ENCODE data around the gene MBOAT1. TPM values are rescaled to one million over a fixed set of nuclear protein-coding genes. Genes with fewer than 3 reads are reported as not detected.

Gene MBOAT1
- total RNA-seq, 2 donors from 2014 or later: 11.8 to 13.8 TPM

DNA sequence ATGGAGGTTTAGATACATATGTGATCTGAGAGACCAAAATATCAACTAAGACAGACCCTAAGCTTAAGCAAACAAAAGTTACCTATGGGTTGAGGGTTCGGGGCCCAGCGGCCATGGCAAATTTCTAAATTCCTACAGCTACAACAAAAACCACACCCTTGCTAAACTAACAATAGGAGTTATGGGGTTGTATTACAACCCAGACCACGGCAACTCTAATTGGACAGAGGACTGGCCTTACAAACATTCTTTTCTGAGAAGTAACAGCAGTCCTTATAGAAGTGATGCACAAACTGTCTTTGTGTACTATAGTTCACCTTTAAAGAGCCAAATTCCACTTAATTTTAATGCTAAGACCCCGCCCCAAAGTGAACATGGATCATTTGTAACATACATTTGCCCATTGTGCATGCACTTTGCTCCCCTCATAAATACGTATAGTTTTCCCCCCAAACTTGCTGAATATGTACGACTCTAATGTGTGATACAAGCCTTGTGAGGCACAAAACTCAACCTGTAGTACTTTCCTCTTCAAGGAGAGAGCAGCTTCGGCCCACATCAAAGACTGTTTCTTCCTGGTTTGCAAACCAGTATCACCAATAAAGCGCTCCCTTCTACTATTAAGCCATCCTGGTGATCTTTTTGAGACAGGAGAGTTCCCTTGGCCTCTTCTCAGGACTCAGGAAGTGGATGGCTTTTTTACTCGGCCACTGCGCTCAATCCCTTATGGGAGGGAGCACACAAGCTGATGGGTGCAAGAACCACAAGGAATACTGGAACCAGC, 25.6 kb upstream of the MBOAT1 start:
- H3K9me3 Mint-ChIP-seq: no peaks in the 10 kb centered on the region
- ATAC-seq: no peak
- H3K27ac Mint-ChIP-seq: no peak overlapping the region
- DNase-seq (ENCODE audit: low spot score in 2 of 2): no peak
- H3K36me3 Mint-ChIP-seq: no peaks in the 10 kb centered on the region

DNA sequence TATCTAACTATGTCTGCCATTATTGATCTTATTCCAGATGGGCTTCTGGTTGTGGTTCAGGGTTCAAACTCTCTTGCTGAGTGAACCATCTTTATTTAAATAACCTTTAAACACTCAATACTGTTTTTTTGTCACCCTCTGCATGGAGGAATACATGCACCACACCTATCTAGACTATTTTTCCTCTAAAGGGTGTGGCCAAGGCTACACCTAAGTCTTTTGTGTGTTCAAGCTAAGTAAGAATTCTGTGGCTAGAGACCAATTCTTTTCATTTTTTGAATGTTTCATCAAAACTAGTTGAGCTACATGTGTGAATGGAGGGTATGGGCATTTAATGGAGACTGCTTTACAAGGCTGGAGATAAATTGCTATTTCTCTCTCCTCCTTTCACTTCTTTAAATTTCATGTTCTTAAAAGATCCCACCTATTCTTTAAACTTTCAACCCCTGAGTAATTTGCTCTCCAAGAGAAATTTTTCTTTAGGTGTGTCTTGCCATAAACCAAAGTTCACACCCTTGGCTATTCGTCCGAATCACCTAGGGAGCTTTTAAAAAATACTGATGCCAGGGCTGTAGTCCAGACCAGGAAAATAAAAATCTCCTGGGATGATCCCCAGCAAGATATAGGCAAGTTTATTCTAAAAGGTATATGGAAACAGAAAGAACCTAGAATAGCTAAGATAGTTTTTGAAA, 24.8 kb upstream of the MBOAT1 start:
- H3K27ac Mint-ChIP-seq: no peak overlapping the region
- H3K9me3 Mint-ChIP-seq: no peaks in the 10 kb centered on the region
- DNase-seq (ENCODE audit: low spot score in 2 of 2) (no peak), ATAC-seq (no peak)
- no peaks in the 10 kb centered on the region for H3K36me3 Mint-ChIP-seq

DNA sequence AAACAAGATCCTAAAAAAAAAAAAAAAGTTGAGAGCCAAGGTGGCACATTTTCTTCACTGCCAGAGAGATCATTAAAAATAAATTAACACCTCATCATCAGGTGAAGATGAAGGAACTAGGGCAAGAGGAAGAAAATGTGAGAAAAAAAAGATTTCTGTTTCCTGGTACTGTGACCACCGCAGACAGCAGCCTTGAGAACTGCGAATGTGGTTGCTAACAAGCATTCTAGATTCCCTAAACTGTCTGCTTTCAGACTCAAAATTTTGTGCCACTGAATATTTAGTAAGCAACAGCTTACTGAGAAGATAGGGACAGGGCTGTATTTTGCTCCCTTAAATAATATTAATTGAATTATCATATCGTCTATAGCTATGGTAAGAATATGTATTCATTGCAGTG, 24.1 kb upstream of the MBOAT1 start:
- Mint-ChIP-seq H3K36me3 (no peaks in the 10 kb centered on the region), H3K27ac (no peak overlapping the region), H3K9me3 (no peaks in the 10 kb centered on the region)
- DNase-seq (ENCODE audit: low spot score in 2 of 2): no peak
- no peak for ATAC-seq

DNA sequence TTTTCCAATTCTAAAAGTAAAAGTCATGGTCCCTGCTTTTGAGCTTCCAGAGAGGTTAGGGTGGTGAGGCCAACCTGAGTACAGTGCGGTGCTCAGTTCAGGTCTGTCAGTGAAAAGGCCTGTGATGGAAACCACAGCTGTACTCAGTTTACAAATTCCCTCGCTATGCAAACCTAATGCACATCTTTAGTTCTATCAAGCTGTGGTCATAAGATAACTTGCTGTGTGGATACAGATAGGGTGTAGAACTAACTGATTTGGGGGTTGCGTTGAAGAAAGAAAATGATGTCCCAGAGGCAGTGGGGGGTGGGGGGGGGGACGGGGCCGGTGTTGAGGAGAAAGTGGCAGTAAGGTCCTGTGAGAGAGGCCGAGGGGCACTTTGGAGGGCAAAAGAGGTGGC, 22.8 kb upstream of the MBOAT1 start:
- DNase-seq (ENCODE audit: low spot score in 2 of 2) (no peak), ATAC-seq (no peak)
- Mint-ChIP-seq H3K9me3 (no peaks in the 10 kb centered on the region), H3K36me3 (no peaks in the 10 kb centered on the region), H3K27ac (no peak overlapping the region)

DNA sequence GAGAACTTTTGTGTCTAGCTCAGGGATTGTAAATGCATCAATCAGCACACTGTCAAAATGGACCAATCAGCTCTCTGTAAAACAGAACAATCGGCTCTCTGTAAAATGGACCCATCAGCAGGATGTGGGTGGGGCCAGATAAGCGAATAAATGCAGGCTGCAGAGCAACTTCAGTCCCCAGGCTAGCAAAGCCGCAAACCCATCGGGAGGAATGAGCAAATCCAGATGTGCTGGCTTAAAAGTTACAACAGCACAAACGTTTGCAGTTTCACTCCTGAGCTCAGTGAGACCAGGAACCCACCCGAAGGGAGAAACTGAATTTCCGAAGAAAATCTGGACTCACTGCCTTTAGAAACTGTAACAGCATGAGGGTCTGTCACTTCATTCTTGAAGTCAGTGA, 21.9 kb upstream of the MBOAT1 start:
- H3K9me3 Mint-ChIP-seq: no peaks in the 10 kb centered on the region
- ATAC-seq (no peak), DNase-seq (ENCODE audit: low spot score in 2 of 2) (no peak)
- no peaks in the 10 kb centered on the region for H3K36me3 Mint-ChIP-seq
- no peak overlapping the region for H3K27ac Mint-ChIP-seq

DNA sequence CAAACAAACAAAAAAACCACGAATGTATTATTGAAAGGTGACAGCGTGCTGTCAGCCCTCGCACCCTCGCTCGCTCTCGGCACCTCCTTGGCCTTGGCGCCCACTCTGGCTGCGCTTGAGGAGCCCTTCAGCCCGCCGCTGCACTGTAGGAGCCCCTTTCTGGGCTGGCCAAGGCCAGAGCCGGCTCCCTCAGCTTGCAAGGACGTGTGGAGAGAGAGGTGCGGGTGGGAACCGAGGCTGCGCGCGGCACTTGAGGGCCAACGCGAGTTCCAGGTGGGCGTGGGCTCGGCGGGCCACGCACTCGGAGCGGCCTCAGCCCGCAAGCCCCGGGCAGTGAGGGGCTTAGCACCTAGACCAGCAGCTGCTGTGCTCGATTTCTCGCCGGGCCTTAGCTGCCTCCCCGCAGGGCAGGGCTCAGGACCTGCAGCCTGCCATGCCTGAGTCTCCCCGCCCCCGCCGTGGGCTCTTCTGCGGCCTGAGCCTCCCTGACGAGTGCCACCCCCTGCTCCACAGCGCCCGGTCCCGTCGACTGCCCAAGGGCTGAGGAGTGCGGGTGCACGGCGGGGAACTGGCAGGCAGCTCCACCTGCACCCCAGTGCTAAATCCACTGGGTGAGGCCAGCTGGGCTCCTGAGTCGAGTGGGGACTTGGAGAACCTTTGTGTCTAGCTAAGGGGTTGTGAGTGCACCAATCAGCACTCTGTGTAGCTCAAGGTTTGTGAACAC, 20.9 kb upstream of the MBOAT1 start:
- H3K36me3 Mint-ChIP-seq: no peaks in the 10 kb centered on the region
- ATAC-seq (no peak), DNase-seq (ENCODE audit: low spot score in 2 of 2) (no peak)
- H3K27ac Mint-ChIP-seq: no peak overlapping the region
- no peaks in the 10 kb centered on the region for H3K9me3 Mint-ChIP-seq

DNA sequence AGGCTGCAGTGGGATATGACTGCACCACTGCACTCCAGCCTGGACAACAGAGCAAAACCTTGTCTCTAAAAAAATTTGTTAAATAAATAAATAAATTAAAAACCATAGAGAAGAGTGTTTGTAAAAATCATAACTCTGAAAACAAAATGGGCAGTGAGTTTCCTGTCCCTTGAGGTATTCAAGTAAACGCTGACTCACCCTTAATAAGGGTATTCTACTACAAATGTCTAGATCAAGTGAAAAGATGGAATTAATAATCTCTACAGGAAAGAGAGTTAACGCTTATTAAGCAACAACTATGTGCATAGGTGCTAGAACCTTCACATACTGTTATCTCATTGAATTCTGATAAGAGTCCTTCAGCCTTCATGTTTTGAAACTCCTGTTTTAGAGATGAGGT, 19.9 kb upstream of the MBOAT1 start:
- no peaks in the 10 kb centered on the region for H3K36me3 Mint-ChIP-seq
- H3K27ac Mint-ChIP-seq: no peak overlapping the region
- H3K9me3 Mint-ChIP-seq: no peaks in the 10 kb centered on the region
- DNase-seq (ENCODE audit: low spot score in 2 of 2) (no peak), ATAC-seq (no peak)

DNA sequence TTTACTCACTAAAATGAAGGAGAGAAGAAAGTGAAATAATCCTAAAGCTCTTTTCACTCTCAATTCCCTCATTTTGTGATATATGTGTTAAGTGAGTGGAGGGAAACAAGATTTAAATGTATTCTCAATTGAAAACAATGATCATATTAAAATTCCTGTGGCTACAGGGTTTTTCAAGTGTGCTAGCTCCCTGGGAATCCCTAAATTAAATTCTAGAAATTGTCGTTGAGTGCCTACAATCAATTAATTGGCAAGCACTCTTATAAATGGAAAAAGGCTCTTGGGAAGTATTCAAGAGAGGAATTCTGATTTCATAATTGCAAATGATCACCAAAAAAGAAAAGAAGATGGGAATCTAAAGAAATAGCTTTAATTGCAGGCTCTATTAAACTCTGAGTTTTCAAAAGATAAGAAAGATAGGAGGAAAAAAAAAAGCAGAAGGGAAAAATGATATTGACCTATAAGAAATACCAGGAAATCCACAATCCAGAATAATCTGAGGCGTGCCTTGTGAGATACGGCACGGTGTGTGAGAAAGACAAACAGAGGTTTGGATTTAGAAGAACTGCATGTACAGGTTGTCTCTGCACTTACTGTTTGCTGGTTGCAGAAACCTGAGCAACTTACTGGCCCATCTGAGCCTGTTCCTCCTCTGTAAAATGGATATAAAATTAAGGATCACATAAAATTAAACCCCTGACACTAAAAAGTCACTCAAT, 18.3 kb upstream of the MBOAT1 start:
- DNase-seq (ENCODE audit: low spot score in 2 of 2) (no peak), ATAC-seq (no peak)
- Mint-ChIP-seq H3K9me3 (no peaks in the 10 kb centered on the region), H3K36me3 (no peaks in the 10 kb centered on the region), H3K27ac (no peak overlapping the region)

DNA sequence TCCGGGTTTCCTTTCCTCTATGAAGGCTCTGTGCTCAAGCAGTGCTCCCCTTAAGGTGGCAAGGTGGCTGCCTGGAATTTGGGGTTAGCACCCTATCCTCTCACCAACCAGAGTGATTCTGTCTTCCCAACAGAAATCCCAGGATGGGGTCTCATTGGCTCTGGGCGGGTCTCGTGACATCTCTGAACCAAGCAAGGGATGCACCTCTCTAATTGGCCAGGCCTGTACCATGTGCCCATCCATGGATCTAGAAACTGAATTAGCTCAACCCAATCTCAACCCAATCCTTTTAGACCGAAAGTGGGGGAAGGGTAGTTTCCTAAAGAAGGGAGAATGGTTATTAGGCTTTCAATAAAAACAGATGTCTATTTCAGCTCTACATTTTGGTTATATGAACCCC, 17.6 kb upstream of the MBOAT1 start:
- H3K9me3 Mint-ChIP-seq: no peaks in the 10 kb centered on the region
- no peaks in the 10 kb centered on the region for H3K36me3 Mint-ChIP-seq
- no peak overlapping the region for H3K27ac Mint-ChIP-seq
- DNase-seq (ENCODE audit: low spot score in 2 of 2): no peak
- no peak for ATAC-seq

DNA sequence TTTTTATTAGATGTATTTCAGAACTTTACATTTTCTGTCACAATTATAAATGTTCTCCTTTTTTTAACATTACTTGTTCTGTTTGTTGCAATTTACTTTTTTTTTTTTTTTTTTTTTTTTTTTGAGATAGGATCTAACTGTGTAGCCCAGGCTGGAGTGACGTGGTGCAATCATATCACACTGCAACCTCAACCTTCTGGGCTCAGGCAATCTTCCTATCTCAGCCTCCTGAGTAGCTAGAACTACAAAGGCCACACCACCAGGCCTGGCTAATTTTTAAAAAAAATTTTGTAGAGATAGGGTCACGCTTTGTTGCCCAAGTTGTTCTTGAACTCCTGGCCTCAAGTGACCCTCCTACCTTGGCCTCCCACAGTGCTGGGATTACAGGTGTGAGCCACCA, 15.1 kb upstream of the MBOAT1 start:
- DNase-seq (ENCODE audit: low spot score in 2 of 2) (no peak), ATAC-seq (no peak)
- Mint-ChIP-seq H3K36me3 (no peaks in the 10 kb centered on the region), H3K9me3 (no peaks in the 10 kb centered on the region), H3K27ac (no peak overlapping the region)

DNA sequence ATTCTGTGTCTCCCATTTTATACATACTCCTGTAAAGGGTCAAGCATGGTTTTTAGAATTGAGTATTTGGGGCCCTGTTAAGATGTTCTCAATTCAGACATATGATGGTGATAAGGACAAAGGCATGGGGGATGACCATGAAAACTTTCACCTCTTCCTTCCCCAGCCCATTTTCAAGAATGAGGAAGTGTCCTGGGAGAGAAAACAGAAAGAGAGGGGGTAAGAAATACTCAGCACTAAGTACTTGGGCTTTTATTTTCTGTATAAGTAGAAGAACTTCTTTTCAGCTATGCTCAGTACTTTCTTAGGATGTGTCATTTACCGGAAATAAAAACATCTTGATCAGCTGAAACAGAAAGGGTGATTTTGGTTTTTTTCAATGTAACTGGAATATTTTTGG, 10.9 kb upstream of the MBOAT1 start:
- H3K27ac Mint-ChIP-seq: no peak overlapping the region
- no peaks in the 10 kb centered on the region for H3K9me3 Mint-ChIP-seq
- DNase-seq (ENCODE audit: low spot score in 2 of 2) (no peak), ATAC-seq (no peak)
- H3K36me3 Mint-ChIP-seq: no peaks in the 10 kb centered on the region

DNA sequence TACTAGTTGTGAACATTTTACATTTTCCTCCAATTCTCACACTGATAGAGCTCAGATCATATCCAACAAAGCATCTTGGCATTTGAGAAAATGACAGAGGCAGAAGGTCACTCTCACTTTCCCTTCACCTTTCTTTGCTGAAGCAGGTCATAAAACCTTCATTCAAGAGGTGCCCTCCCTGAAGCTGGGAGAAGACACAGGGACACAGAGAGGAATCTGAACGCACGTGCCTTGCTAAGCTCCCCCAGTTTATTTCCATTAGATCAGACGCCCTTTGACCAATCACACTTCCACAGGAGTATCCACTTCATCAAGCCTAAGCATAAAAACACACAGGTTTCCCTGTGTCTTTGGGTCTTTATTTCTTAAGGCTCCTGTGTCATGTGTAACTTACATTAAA, 9.2 kb upstream of the MBOAT1 start:
- ATAC-seq: no peak
- Mint-ChIP-seq H3K9me3 (no peaks in the 10 kb centered on the region), H3K27ac (no peak overlapping the region), H3K36me3 (no peaks in the 10 kb centered on the region)
- no peak for DNase-seq (ENCODE audit: low spot score in 2 of 2)

DNA sequence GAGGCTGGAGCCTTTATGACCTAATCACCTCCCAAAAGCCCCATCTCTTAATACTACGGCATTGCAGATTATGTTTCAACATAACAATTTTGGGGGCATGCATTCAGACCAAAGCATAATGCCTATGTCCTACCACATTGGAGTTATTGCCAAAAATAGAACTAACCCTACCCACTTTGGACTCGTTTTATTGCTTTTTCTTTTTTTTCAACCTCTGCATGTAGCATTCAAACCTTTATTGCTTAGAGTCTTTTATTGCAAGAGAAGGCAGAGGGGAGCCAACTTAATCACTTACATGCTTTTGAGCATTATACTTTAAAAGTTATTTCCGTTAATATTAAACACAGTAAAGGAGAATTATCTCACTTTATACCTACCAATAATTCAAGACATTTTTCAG, 8.1 kb upstream of the MBOAT1 start:
- no peak for ATAC-seq
- no peak for DNase-seq (ENCODE audit: low spot score in 2 of 2)
- Mint-ChIP-seq H3K9me3 (no peaks in the 10 kb centered on the region), H3K36me3 (no peaks in the 10 kb centered on the region), H3K27ac (no peak overlapping the region)

DNA sequence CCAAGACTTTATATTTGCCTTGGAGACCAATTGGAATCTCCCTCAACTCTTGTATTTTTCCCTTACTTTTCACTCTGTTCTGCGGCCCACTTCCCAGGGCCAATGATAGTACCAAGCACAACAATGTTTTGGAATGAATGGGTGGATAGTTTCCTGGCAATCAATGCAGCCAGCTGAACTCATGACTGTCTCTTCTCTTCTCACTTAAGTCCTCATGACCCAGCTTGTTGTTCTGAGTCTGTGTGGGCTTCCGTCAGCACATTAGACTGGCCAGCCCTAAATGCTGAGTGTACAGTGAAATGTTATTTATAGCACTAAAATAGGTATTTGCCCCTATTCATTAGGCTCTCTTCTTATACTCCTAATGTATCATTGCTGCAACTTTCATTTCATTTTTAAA, 5.6 kb upstream of the MBOAT1 start:
- ATAC-seq (no peak), DNase-seq (ENCODE audit: low spot score in 2 of 2) (no peak)
- Mint-ChIP-seq H3K36me3 (no peaks in the 10 kb centered on the region), H3K27ac (no peak overlapping the region), H3K9me3 (no peaks in the 10 kb centered on the region)

DNA sequence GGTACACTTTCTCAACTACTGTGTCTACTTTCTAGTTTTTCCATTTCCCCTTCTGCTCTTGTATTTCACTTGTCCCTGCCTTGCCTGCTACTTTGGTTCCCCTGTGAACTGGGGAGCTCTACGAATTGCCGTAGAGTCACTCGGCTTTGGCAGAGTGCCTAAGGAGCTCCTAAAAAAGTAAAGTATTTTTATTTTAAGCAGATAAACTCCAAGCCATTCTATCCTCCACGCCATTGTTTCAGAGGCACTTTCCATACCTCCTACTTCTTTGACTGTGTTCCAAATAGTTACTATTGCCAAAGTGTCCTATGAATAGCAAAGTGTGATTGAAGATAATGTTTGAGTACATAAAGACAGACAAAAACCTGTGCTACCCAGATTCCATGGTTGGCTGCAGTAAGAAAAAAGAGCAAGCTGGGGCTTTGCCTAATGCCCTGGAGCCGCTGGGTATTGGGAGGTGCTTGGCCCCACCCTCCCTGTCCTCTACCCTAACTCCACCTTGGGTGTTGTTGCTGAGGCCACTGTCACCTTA, 5.1 kb upstream of the MBOAT1 start:
- DNase-seq (ENCODE audit: low spot score in 2 of 2) (no peak), ATAC-seq (no peak)
- Mint-ChIP-seq H3K36me3 (no peaks in the 10 kb centered on the region), H3K9me3 (no peaks in the 10 kb centered on the region), H3K27ac (no peak overlapping the region)

DNA sequence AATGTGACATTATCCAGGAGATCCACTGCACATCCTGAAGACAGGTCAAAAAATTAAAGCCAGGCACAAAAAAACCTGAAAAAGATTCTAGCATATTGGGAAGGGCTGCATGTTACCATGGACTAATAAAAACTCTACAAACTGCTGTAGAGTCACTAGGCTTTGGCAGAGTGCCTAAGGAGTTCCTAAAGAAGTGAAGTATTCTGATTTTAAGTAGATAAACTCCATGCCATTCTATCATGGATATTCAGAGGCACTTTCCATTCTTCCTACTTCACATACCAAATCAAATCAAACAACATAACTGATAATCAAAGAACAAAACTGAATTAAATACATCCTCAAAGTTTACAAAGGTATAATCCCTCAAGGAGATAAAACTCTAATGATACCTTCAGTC, 3.0 kb upstream of the MBOAT1 start:
- Mint-ChIP-seq H3K9me3 (no peaks in the 10 kb centered on the region), H3K36me3 (peaks cover 0 to 6% of the 10 kb centered on the region in 2 donors), H3K27ac (no peak overlapping the region)
- ATAC-seq (no peak), DNase-seq (ENCODE audit: low spot score in 2 of 2) (no peak)

DNA sequence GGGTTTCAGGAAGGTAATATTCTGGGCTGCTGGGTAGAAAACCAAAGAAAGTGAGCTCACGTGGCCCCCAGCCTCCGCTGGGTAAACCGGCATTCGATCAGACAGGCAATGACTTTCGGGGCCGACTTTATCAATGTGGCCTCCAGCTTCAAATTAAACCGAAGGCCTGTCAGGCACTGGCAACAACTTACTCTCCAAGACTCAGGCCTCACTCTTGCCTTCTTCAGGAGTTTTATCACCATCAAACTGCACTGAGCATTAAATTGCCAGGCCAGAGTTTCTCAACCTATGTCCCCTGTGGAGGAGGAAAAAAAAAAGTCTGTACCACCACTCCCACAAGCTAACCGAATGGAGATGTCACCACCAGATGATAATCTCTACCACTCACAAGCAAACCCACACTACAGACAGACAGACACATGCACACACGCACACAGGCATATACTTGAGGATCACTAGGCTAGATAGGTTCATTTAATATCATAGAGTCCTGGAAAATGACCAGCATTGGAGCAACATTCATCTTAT, 1.1 kb upstream of the MBOAT1 start:
- Mint-ChIP-seq H3K9me3 (no peaks in the 10 kb centered on the region), H3K27ac (peak overlapping the region; percentile 69 to 91), H3K36me3 (peaks cover 0 to 6% of the 10 kb centered on the region in 2 donors)
- ATAC-seq (no peak), DNase-seq (ENCODE audit: low spot score in 2 of 2) (no peak)

Data from activated naive CD4-positive, alpha-beta T cell treated with anti-CD3 and anti-CD28 coated beads, Interleukin-2, amount 50 U/mL, for 72 hours (primary cell).